ENCODE data around the gene PPM1H. TPM values are rescaled to one million over a fixed set of nuclear protein-coding genes. Genes with fewer than 3 reads are reported as not detected.

Gene PPM1H
- total RNA-seq, 4 donors from 2014 or later, result 1.7 to 7.4 (median 3.4) TPM

DNA sequence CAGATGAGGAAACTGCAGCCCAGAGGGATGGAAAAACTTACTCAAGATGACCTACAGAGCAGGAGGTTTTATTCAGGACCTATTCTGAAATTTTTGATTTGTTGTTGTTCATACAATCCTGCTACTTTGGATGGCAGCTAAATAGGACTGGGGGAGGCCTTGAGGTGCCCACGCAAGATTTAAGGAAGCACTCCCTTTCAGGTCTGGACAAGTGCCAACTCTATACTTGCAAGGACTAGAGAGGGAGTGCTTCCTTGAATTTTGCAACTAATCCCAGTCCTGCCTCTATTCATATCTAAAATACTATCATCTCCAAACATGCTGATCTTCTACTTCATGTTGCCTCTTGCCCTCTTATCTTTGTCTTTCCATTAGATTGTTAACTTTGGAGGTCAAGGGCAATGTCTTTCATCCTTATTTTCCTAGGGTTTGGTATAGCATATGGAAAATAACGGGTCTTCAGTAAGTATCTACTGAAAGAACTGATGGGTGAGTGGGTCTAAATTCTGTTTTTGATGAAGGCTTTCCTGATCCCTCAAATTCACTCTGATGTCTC is 28.6 kb upstream of the PPM1H start:
- DNase-seq, result no peak
- TF ChIP-seq, protein P1, sequence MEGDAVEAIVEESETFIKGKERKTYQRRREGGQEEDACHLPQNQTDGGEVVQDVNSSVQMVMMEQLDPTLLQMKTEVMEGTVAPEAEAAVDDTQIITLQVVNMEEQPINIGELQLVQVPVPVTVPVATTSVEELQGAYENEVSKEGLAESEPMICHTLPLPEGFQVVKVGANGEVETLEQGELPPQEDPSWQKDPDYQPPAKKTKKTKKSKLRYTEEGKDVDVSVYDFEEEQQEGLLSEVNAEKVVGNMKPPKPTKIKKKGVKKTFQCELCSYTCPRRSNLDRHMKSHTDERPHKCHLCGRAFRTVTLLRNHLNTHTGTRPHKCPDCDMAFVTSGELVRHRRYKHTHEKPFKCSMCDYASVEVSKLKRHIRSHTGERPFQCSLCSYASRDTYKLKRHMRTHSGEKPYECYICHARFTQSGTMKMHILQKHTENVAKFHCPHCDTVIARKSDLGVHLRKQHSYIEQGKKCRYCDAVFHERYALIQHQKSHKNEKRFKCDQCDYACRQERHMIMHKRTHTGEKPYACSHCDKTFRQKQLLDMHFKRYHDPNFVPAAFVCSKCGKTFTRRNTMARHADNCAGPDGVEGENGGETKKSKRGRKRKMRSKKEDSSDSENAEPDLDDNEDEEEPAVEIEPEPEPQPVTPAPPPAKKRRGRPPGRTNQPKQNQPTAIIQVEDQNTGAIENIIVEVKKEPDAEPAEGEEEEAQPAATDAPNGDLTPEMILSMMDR (IDR thresholded peaks at IDR 0.05), result no peak
- no peak for TF ChIP-seq POLR2A (IDR thresholded peaks at IDR 0.05)
- no peaks in the 10 kb centered on the region for H3K4me1 ChIP-seq
- no peaks in the 10 kb centered on the region for H3K27me3 ChIP-seq
- H3K4me3 ChIP-seq, result no peak overlapping the region
- no peaks in the 10 kb centered on the region for H3K9me3 ChIP-seq
- H3K27ac ChIP-seq, result no peak overlapping the region
- no peaks in the 10 kb centered on the region for H3K36me3 ChIP-seq

DNA sequence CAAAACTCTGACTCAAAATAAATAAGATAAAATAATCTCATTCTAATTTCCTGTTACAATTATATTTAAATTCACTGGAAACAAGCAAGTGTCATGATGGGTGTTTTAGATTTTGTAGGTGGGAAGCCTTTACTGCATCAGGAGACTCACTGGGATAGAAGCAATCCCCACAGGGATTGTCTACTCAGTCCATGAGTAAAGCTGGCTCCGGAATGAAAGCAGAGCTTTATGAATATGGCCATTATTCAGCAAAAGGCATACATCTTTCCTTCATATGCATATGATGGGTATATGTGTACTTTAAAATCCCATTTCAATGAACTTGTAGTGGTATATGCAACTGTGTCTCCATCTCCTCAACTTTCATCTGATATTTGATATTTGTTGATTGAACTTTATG is 25.4 kb upstream of the PPM1H start:
- TF ChIP-seq, protein P1 (IDR thresholded peaks at IDR 0.05), result no peak
- no peak for TF ChIP-seq POLR2A (IDR thresholded peaks at IDR 0.05)
- H3K36me3 ChIP-seq, result no peaks in the 10 kb centered on the region
- H3K4me3 ChIP-seq, result no peak overlapping the region
- H3K4me1 ChIP-seq, result no peaks in the 10 kb centered on the region
- no peak for DNase-seq
- H3K27ac ChIP-seq, result no peak overlapping the region
- no peaks in the 10 kb centered on the region for H3K27me3 ChIP-seq
- no peaks in the 10 kb centered on the region for H3K9me3 ChIP-seq

DNA sequence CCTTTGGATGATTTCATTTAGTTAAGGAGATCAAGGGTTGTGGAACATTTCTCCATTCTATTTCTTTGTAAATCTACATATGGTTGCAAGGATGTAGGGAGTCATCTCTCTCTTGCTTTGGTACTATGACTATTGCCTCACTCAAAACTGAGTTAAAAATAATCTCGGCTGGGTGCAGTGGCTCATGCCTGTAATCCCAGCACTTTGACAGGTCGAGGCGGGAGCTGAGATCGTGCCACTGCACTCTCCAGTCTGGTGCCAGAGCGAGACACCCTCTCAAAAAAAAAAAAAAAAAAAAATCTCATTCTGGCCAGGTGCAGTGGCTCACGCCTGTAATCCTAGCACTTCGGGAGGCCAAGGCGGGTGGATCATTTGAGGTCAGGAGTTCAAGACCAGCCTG is 24.8 kb upstream of the PPM1H start:
- no peak for DNase-seq
- Histone ChIP-seq H3K9me3 (no peaks in the 10 kb centered on the region), H3K4me1 (no peaks in the 10 kb centered on the region), H3K4me3 (no peak overlapping the region), H3K27ac (no peak overlapping the region), H3K36me3 (no peaks in the 10 kb centered on the region), H3K27me3 (no peaks in the 10 kb centered on the region)
- no peak for TF ChIP-seq POLR2A (IDR thresholded peaks at IDR 0.05)
- TF ChIP-seq, protein P1 (IDR thresholded peaks at IDR 0.05), result no peak

DNA sequence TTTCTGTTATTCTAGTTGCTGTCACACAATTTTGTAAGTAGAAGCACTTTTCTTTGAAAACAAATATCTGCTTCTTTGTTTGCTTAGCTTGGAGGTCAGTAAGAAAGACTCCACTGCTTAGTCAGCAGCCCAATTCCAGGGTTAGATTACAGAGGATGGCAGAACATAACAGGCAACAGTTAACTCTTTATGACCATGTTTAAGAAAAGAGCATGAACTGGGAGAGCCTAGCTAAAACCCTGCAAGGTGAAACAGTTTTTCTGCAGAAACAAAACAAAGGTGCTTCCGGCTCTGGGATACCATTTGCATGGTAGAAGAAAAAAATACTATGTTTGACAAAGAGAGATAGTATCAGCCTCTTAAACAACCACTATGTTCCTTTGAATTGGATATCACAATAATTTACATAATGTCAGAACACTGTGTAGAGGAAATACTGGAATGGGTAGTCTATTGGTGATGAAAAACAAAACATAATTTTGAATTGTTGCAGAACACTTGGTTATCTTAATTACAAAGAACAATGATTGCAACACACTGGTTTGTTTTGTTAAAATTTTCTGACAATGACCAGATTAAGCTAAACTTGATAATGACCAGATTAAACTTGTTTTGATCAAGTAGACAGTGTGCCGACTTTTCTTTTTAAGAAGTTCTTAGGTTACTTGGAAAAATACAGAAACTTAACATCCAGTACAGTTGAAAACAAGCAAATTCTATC is 22.4 kb upstream of the PPM1H start:
- Histone ChIP-seq H3K4me3 (no peak overlapping the region), H3K27me3 (no peaks in the 10 kb centered on the region), H3K4me1 (no peaks in the 10 kb centered on the region), H3K9me3 (no peaks in the 10 kb centered on the region), H3K27ac (no peak overlapping the region), H3K36me3 (no peaks in the 10 kb centered on the region)
- DNase-seq, result no peak
- TF ChIP-seq POLR2A (IDR thresholded peaks at IDR 0.05), result no peak
- TF ChIP-seq, protein P1 (IDR thresholded peaks at IDR 0.05), result no peak

DNA sequence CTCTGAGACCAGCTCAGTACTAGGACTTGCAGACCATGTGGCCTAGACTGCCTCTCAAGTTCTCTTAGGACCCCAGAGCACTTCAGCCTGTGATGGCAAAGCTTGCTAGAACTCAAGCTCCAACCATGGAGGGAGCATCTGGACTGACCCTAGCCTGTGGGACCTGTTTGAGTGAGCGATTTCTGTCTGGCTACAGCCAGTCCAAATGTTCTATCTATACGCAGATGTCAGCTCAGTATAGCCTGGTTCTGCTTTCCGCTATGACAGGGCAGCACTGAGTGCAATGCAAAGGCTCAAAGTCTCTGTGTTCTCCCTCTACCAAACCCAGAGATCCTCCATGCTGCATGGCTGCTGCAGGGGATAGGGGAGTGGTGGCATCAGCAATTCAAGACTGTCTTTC is 20.7 kb upstream of the PPM1H start:
- Histone ChIP-seq H3K27ac (no peak overlapping the region), H3K36me3 (no peaks in the 10 kb centered on the region), H3K9me3 (no peaks in the 10 kb centered on the region), H3K4me1 (no peaks in the 10 kb centered on the region), H3K4me3 (no peak overlapping the region), H3K27me3 (no peaks in the 10 kb centered on the region)
- no peak for TF ChIP-seq POLR2A (IDR thresholded peaks at IDR 0.05)
- TF ChIP-seq, protein P1 (IDR thresholded peaks at IDR 0.05), result no peak
- DNase-seq, result no peak
